GM12864 (cell line): ENCODE data around the gene DPM3.
"Not testable (repeated sequence)": the region's sequence is repeated elsewhere in the genome, so short reads cannot be mapped to it uniquely, and the experiment has no call there.

ENCODE experiments used
- DNase-seq: peaks from one replicate; pipeline ENCODE4 v3.0.0-alpha.2; 2011; ENCODE audit warnings: low read depth
- H3K4me3 ChIP-seq: 2 replicates; pipeline ENCODE4 v1.5.1; 2011; ENCODE audit warnings: mild to moderate bottlenecking, low read depth, low read length, control low read depth
- TF ChIP-seq, protein P1 (sequence below): IDR thresholded peaks from 2 replicates; pipeline ENCODE4 v1.5.1; 2011; ENCODE audit warnings: low read depth, mild to moderate bottlenecking, moderate library complexity, low read length, control low read depth, inconsistent platforms; ENCODE audit errors: missing control alignments

DPM3 gene

DNA sequence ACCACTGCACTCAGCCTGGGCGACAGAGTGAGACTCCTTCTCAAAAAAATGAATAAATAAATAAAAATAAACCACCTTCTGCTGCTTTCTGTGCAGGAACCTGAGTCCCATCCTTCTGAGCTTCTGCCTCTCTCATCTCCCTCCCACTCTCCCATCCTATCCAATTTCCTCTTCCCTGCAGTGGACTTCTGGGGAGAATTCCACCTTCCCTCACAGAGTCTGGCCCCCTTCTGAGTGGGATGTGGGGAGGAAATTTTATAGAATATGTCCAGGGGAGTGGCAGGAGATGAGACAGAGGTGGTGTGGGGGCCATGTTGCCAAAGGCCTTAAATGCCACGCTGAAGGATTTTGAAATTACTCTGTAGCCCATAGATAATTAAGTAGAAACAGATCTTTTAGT is 18.0 kb downstream of the DPM3 start:
- no peak for DNase-seq
- no peak overlapping the region for H3K4me3 ChIP-seq
- TF ChIP-seq, protein P1, sequence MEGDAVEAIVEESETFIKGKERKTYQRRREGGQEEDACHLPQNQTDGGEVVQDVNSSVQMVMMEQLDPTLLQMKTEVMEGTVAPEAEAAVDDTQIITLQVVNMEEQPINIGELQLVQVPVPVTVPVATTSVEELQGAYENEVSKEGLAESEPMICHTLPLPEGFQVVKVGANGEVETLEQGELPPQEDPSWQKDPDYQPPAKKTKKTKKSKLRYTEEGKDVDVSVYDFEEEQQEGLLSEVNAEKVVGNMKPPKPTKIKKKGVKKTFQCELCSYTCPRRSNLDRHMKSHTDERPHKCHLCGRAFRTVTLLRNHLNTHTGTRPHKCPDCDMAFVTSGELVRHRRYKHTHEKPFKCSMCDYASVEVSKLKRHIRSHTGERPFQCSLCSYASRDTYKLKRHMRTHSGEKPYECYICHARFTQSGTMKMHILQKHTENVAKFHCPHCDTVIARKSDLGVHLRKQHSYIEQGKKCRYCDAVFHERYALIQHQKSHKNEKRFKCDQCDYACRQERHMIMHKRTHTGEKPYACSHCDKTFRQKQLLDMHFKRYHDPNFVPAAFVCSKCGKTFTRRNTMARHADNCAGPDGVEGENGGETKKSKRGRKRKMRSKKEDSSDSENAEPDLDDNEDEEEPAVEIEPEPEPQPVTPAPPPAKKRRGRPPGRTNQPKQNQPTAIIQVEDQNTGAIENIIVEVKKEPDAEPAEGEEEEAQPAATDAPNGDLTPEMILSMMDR = no peak

DNA sequence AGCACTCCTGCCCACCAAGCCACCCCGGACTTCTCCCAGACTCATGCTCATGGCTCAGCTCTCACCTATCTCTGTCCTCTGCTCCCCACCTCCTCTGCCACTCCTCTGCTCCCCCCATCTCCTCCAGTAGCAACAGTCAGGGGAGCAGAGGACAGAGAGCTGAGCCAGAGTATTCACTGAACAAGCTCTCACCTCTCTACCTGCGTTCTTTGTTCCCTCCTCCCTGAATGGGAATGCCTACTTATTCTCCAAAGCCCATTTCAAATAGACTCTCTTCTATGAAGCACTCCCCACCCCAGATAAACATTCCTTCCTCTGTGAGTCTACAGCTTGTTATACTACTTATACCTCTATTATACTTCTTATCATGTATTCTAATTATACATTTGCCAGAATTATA is 19.1 kb downstream of the DPM3 start:
- H3K4me3 ChIP-seq = no peak overlapping the region
- TF ChIP-seq, protein P1 = no peak
- DNase-seq = no peak

DNA sequence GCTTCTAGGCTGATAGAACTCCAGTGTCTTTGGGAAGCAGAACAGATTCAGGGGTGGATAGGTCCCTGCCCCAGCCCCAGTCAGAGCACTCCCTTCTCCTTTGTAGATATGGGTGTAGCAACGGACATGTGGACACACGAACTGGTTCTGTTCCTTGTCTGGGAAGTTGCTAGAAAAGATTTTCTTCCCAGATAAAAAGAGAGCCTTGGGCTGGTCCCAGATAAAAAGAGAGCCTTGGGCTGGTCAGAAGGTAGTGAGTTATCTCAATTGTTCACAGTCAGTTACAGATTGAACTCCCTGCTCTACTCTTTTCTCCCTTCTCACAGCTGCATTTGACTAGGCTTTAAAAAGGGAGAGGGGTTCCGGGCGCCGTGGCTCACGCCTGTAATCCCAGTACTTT is 20.1 kb downstream of the DPM3 start:
- no peak for DNase-seq
- TF ChIP-seq, protein P1 = no peak
- no peak overlapping the region for H3K4me3 ChIP-seq

DNA sequence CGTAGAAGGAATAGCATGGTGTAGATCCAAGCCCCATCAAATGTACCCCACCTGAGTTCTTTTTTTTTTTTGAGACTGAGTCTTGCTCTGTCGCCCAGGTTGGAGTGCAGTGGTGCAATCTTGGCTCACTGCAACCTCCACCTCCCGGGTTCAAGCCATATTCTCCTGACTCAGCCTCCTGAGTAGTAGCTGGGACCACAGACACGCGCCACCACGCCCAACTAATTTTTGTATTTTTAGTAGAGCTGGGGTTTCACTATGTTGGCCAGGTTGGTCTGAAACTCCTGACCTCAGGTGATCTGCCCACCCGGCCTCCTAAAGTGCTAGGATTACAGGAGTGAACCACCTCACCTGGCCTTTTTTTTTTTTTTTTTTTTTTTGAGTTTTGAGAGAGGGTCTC is 22.2 kb downstream of the DPM3 start:
- DNase-seq, H3K4me3 ChIP-seq: not testable (repeated sequence)

DNA sequence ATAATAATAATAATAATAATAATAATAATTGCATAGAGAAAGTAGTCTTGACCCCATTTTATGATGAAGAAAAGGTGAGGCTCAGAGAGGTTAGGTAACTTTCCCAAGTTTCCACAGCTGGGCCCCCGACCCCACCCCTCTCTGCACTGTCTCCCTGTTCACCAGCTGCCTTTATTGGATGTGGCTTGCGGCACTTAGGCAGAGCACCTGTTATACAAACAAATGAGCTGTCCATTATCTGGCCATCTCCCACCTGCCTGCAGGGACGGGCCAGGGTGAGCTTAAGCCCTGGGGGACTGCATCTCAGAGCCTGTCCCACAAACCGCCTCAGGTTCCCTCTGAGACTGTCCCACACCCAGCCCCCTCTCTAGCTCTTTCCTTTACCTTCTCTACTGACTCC is 22.7 kb downstream of the DPM3 start:
- DNase-seq = no peak
- TF ChIP-seq, protein P1 = no peak
- H3K4me3 ChIP-seq = no peak overlapping the region

DNA sequence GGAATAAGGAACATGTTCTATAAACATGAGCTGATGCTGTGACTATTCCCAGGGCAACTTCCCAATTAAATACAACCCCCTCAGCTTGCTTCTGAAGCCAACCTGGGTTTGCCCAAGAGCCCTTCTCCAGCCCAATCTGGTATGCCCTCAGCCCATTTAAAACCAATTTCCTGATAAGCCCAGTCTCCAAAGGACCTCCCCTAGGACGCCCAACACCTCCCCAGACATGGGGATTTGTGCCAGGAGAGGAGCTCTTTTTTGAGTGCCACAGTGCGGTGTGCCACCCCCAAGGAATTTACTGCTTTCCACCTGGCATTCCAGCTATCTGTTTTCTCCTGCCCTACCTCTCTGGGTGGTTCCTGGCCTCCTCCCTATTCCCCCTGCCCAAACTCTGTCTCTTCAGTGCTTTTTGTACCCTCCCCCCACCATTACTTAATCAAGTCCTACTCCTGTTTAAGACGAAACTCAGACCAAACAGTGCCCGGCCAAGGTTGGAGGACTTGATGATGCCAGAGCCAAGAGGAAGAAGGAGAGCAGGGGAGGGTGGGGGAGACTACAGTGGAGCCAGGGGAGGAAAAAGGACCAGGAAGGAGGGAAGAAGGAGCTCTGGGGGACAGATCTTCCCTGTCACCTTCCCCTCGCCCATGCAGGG is 24.1 kb downstream of the DPM3 start:
- TF ChIP-seq, protein P1 = no peak
- H3K4me3 ChIP-seq = no peak overlapping the region
- no peak for DNase-seq

DNA sequence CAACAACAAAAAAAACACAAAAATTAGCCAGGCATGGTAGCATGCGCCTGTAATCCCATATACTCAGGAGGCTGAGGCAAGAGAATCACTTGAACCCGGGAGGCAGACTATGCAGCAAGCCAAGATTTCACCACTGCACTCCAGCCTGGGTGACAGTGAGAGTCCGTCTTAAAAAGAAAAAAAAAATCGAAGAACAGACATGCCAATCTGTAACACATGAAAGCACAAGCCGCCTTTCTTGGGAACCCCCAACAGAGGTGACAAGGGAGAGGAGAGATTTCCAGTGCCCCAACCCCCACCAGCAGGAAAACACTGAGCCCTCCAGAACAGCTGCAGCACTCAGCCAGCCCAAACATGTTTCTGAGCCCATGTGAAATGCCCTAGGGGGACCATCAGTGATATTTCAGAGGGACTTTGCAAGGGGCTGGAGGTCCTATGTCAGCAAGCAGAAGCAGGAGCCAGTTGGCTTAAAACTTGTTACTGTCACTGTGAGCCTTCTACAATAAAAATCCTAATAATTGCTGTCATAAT is 26.8 kb downstream of the DPM3 start:
- TF ChIP-seq, protein P1 = no peak
- no peak overlapping the region for H3K4me3 ChIP-seq
- no peak for DNase-seq

DNA sequence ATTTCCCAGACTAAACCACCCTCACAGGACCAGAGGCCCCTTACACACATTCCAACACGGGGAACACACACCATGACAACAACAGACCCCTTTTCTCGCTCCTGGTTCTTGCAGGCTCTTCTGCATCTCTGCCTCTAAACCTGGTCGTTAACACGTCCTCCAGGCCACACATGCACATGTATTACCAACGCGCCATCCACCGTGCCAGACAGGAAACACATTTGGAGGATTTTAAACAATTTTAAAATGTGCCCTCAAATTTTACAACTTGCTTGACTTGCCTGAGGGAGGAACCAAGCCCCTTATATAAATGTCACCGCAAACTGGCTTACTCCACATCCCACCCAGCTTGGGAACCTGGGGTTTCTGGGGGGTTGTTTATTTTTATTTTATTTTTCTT is 29.5 kb downstream of the DPM3 start:
- TF ChIP-seq, protein P1 = no peak
- no peak for DNase-seq
- H3K4me3 ChIP-seq = no peak overlapping the region
